PFSK-1 (cell line): ENCODE measurements around the gene RTEL1. TPM values are rescaled to one million over a fixed set of nuclear protein-coding genes. Genes with fewer than 3 reads are reported as not detected.

Source experiments
- FOXP2 ChIP-seq: optimal IDR thresholded peaks from 2 replicates; pipeline ENCODE3; 2011; ENCODE audit warnings: borderline replicate concordance, control low read depth, inconsistent platforms; ENCODE audit not compliant: insufficient read depth; ENCODE audit errors: extremely low read length, extremely low read depth
- POLR2AphosphoS5 ChIP-seq: IDR thresholded peaks from 2 replicates; pipeline ENCODE4 v1.6.1; 2012; ENCODE audit warnings: low read depth, mild to moderate bottlenecking, control low read depth, low read length, moderate library complexity
- SIN3A ChIP-seq: IDR thresholded peaks from 2 replicates; pipeline ENCODE4 v1.6.1; 2012; ENCODE audit warnings: mild to moderate bottlenecking, low read length, moderate library complexity, borderline replicate concordance; ENCODE audit not compliant: insufficient read depth
- TAF1 ChIP-seq: IDR thresholded peaks from 2 replicates; pipeline ENCODE4 v1.6.1; 2012; ENCODE audit warnings: low read length, control low read depth, borderline replicate concordance; ENCODE audit not compliant: insufficient read depth
- polyA plus RNA-seq: library from polyadenylated mRNA; unstranded; fragments of >200 nt; gene quantifications from one replicate; pipeline ENCODE4 v1.2.1, GENCODE V29; 2012; ENCODE audit warnings: low read depth, missing spikeins; ENCODE audit not compliant: insufficient read length
- TF ChIP-seq, protein P1 (sequence below), 2 experiments: IDR thresholded peaks; 2 replicates each; pipeline versions ENCODE4 v1.6.1 to v1.8.0; 2011 to 2012; ENCODE audit warnings: low read depth in 2 of 2, low read length in 2 of 2, control low read depth in 1 of 2, inconsistent platforms in 1 of 2, mild to moderate bottlenecking in 1 of 2, moderate library complexity in 1 of 2; ENCODE audit not compliant: insufficient read depth in 1 of 2

RTEL1 gene
- 18.7 TPM for polyA plus RNA-seq

GRCh38 chr20:63657937-63658748 lies at the start of gene RTEL1:
TSS of gene RTEL1 (plus strand) at chr20:63658312. CDS start at chr20:63659403, 1,091 bp downstream.
- TF ChIP-seq, protein P1, sequence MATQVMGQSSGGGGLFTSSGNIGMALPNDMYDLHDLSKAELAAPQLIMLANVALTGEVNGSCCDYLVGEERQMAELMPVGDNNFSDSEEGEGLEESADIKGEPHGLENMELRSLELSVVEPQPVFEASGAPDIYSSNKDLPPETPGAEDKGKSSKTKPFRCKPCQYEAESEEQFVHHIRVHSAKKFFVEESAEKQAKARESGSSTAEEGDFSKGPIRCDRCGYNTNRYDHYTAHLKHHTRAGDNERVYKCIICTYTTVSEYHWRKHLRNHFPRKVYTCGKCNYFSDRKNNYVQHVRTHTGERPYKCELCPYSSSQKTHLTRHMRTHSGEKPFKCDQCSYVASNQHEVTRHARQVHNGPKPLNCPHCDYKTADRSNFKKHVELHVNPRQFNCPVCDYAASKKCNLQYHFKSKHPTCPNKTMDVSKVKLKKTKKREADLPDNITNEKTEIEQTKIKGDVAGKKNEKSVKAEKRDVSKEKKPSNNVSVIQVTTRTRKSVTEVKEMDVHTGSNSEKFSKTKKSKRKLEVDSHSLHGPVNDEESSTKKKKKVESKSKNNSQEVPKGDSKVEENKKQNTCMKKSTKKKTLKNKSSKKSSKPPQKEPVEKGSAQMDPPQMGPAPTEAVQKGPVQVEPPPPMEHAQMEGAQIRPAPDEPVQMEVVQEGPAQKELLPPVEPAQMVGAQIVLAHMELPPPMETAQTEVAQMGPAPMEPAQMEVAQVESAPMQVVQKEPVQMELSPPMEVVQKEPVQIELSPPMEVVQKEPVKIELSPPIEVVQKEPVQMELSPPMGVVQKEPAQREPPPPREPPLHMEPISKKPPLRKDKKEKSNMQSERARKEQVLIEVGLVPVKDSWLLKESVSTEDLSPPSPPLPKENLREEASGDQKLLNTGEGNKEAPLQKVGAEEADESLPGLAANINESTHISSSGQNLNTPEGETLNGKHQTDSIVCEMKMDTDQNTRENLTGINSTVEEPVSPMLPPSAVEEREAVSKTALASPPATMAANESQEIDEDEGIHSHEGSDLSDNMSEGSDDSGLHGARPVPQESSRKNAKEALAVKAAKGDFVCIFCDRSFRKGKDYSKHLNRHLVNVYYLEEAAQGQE (IDR thresholded peaks at IDR 0.05; ENCODE audit: insufficient read depth in 1 of 2, low read depth in 2 of 2, low read length in 2 of 2) = peak; percentile 58 to 67; a peak in 3 of 4 replicates
- 0 out of 2 replicates have a peak, but pooled peaks have one; percentile 30 for TF ChIP-seq SIN3A
- TF ChIP-seq TAF1 = peak; percentile 94
- TF ChIP-seq POLR2AphosphoS5 = peak; percentile 74
- TF ChIP-seq FOXP2 = peak; percentile 76

DNA sequence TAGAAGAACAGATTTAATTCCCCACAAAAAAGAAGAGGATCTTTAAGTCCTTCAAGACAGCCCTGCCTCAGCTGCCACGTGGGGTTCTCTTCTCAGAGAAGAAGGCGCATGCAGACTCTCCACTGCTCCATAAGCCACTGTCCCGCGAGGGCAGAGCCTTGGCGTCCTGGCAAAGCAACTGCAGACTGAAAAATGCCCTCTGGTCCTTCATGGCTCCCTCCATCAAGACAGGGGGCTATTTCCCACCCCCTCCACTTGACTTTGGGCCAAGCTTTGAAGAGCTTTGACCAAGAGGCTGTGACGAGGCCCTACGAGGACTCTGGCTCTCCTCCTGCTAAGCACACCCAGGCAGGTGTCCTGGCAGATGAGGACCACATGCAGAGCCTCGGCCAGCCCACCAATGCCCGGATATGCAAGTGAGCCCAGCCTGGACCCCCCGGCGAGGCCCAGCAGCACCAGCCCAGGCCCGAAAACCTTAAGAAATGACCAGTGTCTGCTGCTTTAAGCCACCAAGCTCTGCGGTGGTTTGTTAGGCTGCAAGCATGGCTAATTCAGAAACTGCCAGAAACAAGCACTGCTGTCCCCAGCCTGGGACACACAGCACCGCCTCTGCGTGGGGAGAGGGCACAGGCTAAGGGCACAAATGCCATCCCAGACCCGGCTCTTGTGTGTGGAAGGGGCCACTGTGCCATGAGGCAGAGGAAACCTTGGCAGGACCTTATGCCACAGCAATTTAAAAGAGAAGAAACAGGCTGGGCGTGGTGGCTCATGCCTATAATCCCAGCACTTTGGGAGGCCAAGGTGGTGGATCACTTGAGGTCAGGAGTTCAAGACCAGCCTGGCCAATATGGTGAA lies 47.3 kb upstream of the RTEL1 start:
- TF ChIP-seq SIN3A (no peak), FOXP2 (no peak)

DNA sequence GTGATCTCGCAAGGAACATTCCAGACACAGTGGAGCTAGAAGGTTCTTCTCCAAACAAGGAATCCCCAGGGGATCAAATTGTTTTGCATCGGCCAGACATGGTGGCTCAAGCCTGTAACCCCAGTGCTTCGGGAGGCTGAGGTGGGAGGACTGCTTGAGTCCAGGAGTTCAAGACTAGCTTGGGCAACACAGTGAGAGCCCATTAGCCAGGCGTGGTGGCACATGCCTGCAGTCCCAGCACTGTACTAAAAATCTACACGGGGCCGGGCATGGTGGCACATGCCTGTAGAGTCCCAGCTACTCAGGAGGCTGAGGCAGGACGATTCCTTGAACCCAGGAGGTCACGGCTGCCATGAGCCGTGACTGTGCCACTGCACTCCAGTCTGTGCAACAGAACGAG lies 46.5 kb upstream of the RTEL1 start:
- TF ChIP-seq POLR2AphosphoS5 = no peak
- TF ChIP-seq SIN3A = no peak
- TF ChIP-seq, protein P1 (IDR thresholded peaks at IDR 0.05; ENCODE audit: insufficient read depth in 1 of 2, low read depth in 2 of 2, low read length in 2 of 2) = no peak
- TF ChIP-seq TAF1 = no peak
- no peak for TF ChIP-seq FOXP2

GRCh38 chr20:63612276-63612931 lies 45.7 kb upstream of the RTEL1 start:
- no peak for TF ChIP-seq SIN3A
- no peak for TF ChIP-seq FOXP2
- TF ChIP-seq, protein P1 (IDR thresholded peaks at IDR 0.05; ENCODE audit: insufficient read depth in 1 of 2, low read depth in 2 of 2, low read length in 2 of 2) = no peak
- TF ChIP-seq POLR2AphosphoS5 = no peak
- no peak for TF ChIP-seq TAF1

- TF ChIP-seq, protein P1 (IDR thresholded peaks at IDR 0.05; ENCODE audit: insufficient read depth in 1 of 2, low read depth in 2 of 2, low read length in 2 of 2) = no peak
- no peak for TF ChIP-seq FOXP2
- TF ChIP-seq SIN3A = no peak
- no peak for TF ChIP-seq POLR2AphosphoS5
- no peak for TF ChIP-seq TAF1
Observed at GRCh38 chr20:63617092-63617875, 40.8 kb upstream of the RTEL1 start.
